CD4-positive, alpha-beta T cell treated with Interleukin-21 for 1 hour (primary cell): ENCODE results near the gene EPHB2.

ENCODE experiments used
- DNase-seq: peaks from one replicate; pipeline ENCODE4 v3.0.0-alpha.2; 2020

EPHB2 gene

DNA sequence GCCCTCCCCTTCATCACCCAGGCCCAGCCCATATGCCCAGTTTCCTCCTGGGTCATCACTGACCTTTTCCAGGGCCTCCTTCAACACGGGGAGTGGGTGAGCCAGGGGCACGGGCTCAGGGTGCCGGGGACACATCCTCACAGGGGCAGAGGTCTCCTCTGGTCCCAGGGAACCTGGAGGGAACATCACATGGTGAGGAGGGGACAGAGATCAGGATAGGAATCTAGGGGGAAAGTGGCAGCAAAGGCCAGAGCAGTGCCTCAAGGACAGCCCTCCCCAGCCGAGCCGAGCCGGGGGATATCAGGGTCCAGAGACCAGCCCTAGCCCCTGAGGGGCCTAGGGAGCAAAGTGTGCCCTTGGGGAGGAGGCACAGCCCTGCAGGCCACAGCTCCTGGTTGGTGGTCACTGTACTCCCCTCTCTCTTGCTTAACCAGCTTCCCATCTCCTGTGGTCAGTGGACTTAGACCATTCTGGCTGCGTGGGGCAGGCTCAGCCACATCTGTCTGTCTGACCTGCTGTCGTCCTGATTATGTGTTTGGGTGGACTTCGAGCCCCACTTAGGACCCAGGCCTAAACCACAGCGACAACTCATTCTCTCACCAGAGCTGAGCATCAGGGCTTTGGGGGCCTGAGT lies 252.5 kb downstream of the EPHB2 start:
- DNase-seq, result no peak

DNA sequence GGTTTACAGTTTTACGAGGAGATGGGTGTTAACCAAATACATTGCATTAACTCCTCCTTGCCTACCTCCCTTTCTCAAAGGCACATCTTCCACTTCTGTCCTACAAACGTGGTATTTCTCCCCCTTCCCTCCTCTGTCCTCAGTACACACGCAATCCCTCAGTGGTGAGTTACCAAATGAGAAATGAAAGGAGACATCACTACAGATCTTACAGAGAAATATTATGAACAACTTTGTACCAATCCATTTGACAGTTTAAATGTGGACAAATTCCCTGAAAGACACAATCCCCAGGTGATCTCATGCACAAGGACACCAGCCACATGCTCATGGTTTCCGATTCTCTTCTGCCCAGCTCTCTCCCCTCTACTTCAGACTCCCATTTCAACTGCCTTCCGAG lies 255.7 kb downstream of the EPHB2 start:
- DNase-seq, result no peak

- no peak for DNase-seq
Measured at GRCh38 chr1:22967833-22968232, 257.2 kb downstream of the EPHB2 start.

- no peak for DNase-seq
Measured at GRCh38 chr1:22969304-22969709, 258.7 kb downstream of the EPHB2 start.

DNA sequence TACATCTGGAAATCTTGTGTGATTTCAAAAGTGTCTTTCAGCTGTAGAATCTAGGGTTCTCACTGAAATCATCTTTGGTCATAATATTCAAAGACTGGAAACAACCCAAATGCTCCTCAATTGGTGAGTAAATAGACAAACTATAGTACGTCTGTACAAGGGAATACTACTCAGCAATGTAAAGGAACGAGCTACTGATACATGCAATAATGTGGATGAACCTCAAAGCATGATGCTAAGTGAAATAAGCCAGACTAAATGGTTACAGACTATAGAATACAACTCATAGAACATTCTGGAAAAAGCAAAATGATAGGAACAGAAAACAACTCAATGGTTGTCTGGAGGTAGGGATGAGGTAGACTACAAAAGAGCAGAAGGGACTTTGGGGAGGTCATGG lies 259.5 kb downstream of the EPHB2 start:
- no peak for DNase-seq
